Esophagus muscularis mucosa (tissue), 4 donors: ENCODE data around the gene TSEN2. TPM values are rescaled to one million over a fixed set of nuclear protein-coding genes. Genes with fewer than 3 reads are reported as not detected.
"Not testable (repeated sequence)": the region's sequence is repeated elsewhere in the genome, so short reads cannot be mapped to it uniquely, and the experiment has no call there.

Experiments used
- DNase-seq: peaks from one replicate; pipeline ENCODE4 v3.0.0-alpha.2; 2017; ENCODE audit errors: extremely low spot score
- H3K27ac ChIP-seq, 4 donors: fragments of 200-600 bp; sonication (generic); replicated peaks in 1 of 4; 1 replicate in 3 of 4; 2 replicates in 1 of 4; pipeline ENCODE4 v1.5.1; 2016 to 2019; ENCODE audit warnings: mild to moderate bottlenecking in 1 of 4
- H3K27me3 ChIP-seq, 4 donors: fragments of 200-600 bp; sonication (generic); one replicate each; pipeline versions ENCODE4 v1.5.1 to v1.6.0; 2016 to 2019
- H3K36me3 ChIP-seq, 4 donors: fragments of 200-600 bp; sonication (generic); one replicate each; pipeline ENCODE4 v1.5.1; 2016 to 2019
- H3K4me1 ChIP-seq, 4 donors: fragments of 200-600 bp; sonication (generic); one replicate each; pipeline ENCODE4 v1.5.1; 2016 to 2019
- H3K4me3 ChIP-seq, 4 donors: fragments of 200-600 bp; sonication (generic); 1 replicate in 2 of 4; 2 replicates in 2 of 4; pipeline ENCODE4 v1.5.1; 2016 to 2019; ENCODE audit warnings: mild to moderate bottlenecking in 4 of 4, moderate library complexity in 1 of 4
- H3K9me3 ChIP-seq, 4 donors: fragments of 200-600 bp; sonication (generic); 1 replicate in 3 of 4; 2 replicates in 1 of 4; pipeline ENCODE4 v1.5.1; 2016 to 2019
- CTCF ChIP-seq, 3 experiments: fragments of 200-600 bp in 2 of 3; fragments of 450-650 bp in 1 of 3; sonication (generic) in 2 of 3; IDR thresholded peaks; one replicate each; pipeline ENCODE4 v1.5.1; 2017 to 2019; ENCODE audit warnings: antibody characterized with exemption in 3 of 3, mild to moderate bottlenecking in 2 of 3, moderate library complexity in 1 of 3
- EP300 ChIP-seq: sonication (generic); formaldehyde crosslinking; IDR thresholded peaks from one replicate; pipeline ENCODE4 v1.6.1; 2017; ENCODE audit warnings: antibody characterized with exemption
- POLR2A ChIP-seq: fragments of 450-650 bp; IDR thresholded peaks from one replicate; pipeline ENCODE4 v1.6.1; 2017; ENCODE audit warnings: antibody characterized with exemption, moderate library complexity, mild to moderate bottlenecking, low read depth
- POLR2AphosphoS5 ChIP-seq, 2 donors: sonication (generic); formaldehyde crosslinking; IDR thresholded peaks; one replicate each; pipeline ENCODE4 v1.6.1; 2017; ENCODE audit warnings: antibody characterized with exemption in 2 of 2
- WGBS: methylation state at CpG from one replicate; pipeline ENCODE4 v1.1.5; 2018; 5-methylcytosine and 5-hydroxymethylcytosine counted together
- intact Hi-C: fragments of 100-400 bp; cut with DNase I; formaldehyde crosslinking; loops from one replicate; pipeline ENCODE4 v1.15.1; 2023
- total RNA-seq, 4 donors: library from RNA; depleted of rRNA; stranded (reverse); fragments of >200 nt; gene quantifications; one replicate each; pipeline versions ENCODE4 v1.1.0 to v1.2.1, GENCODE V29; 2016

TSEN2 gene
- total RNA-seq, 4 donors from 2014 or later = 17.6 to 20.4 (median 19.4) TPM

GRCh38 chr3:12536423-12536822, 52.1 kb downstream of the TSEN2 start:
- Histone ChIP-seq H3K4me3 (no peak overlapping the region), H3K36me3 (peaks cover 13 to 36% (median 32%) of the 10 kb centered on the region in 4 donors), H3K27ac (no peak overlapping the region), H3K9me3 (no peaks in the 10 kb centered on the region), H3K4me1 (no peaks in the 10 kb centered on the region), H3K27me3 (no peaks in the 10 kb centered on the region)
- TF ChIP-seq POLR2A (no peak), EP300 (no peak), CTCF (IDR thresholded peaks at IDR 0.05) (no peak)
- intact Hi-C loops = no loop called here
- 77% methylated on average over 6 of the region's 6 CpGs for WGBS
- DNase-seq = no peak

GRCh38 chr3:12541625-12542024, 57.3 kb downstream of the TSEN2 start:
- no peak overlapping the region for H3K4me3 ChIP-seq
- H3K4me1 ChIP-seq = no peaks in the 10 kb centered on the region
- H3K36me3 ChIP-seq = peaks cover 4 to 17% (median 11%) of the 10 kb centered on the region in 4 donors
- H3K27me3 ChIP-seq = no peaks in the 10 kb centered on the region
- no peak for DNase-seq
- intact Hi-C loops = no loop called here
- TF ChIP-seq POLR2A = no peak
- TF ChIP-seq CTCF (IDR thresholded peaks at IDR 0.05) = peak in 1 of 3 experiments; percentile 21
- 72% methylated on average over 8 of the region's 8 CpGs for WGBS
- H3K27ac ChIP-seq = no peak overlapping the region
- no peaks in the 10 kb centered on the region for H3K9me3 ChIP-seq

GRCh38 chr3:12543497-12543896, 59.2 kb downstream of the TSEN2 start:
- H3K36me3 ChIP-seq = peaks cover 4 to 17% (median 11%) of the 10 kb centered on the region in 4 donors
- H3K4me3 ChIP-seq, H3K27ac ChIP-seq, intact Hi-C loops, H3K9me3 ChIP-seq, H3K4me1 ChIP-seq, H3K27me3 ChIP-seq, DNase-seq: not testable (repeated sequence)
- 89% methylated on average over 12 of the region's 12 CpGs for WGBS

- no peaks in the 10 kb centered on the region for H3K27me3 ChIP-seq
- TF ChIP-seq CTCF (IDR thresholded peaks at IDR 0.05) (no peak), POLR2A (no peak), POLR2AphosphoS5 (IDR thresholded peaks at IDR 0.05) (no peak), EP300 (no peak)
- intact Hi-C loops = no loop called here
- no peak for DNase-seq
- H3K27ac ChIP-seq = no peak overlapping the region
- peaks cover 0 to 7% (median 5%) of the 10 kb centered on the region in 4 donors for H3K36me3 ChIP-seq
- H3K4me3 ChIP-seq = no peak overlapping the region
- no peaks in the 10 kb centered on the region for H3K4me1 ChIP-seq
- WGBS = 59% methylated on average over 11 of the region's 11 CpGs
- H3K9me3 ChIP-seq = no peaks in the 10 kb centered on the region
Observed at GRCh38 chr3:12544652-12545472, 60.6 kb downstream of the TSEN2 start.

- 66% methylated on average over 4 of the region's 4 CpGs for WGBS
- Histone ChIP-seq H3K4me3 (no peak within 1 kb of the TSS), H3K36me3 (peaks cover 0 to 2% (median under 1%) of the 10 kb centered on the region in 4 donors), H3K9me3 (no peaks in the 10 kb centered on the region), H3K27me3 (no peaks in the 10 kb centered on the region), H3K4me1 (no peaks in the 10 kb centered on the region), H3K27ac (no peak within 1 kb of the TSS)
- TF ChIP-seq POLR2A (no peak), POLR2AphosphoS5 (IDR thresholded peaks at IDR 0.05) (no peak), CTCF (IDR thresholded peaks at IDR 0.05) (no peak), EP300 (no peak)
- no peak for DNase-seq
- intact Hi-C loops = no loop called here
Observed at GRCh38 chr3:12545473-12545791, 61.2 kb downstream of the TSEN2 start, which contains the start of gene MKRN2OS. TSS of gene MKRN2OS (minus strand) at chr3:12545499. CDS start at chr3:12545464, 35 bp downstream.
